DOHH2 (cell line): ENCODE results near the gene FUT6.

ENCODE experiments used
- CTCF ChIP-seq: fragments of 200-600 bp; sonication (generic); IDR thresholded peaks from one replicate; pipeline ENCODE4 v1.5.1; 2014; ENCODE audit warnings: antibody characterized with exemption, mild to moderate bottlenecking, low read depth, low read length; ENCODE audit not compliant: poor library complexity, severe bottlenecking
- EZH2phosphoT487 ChIP-seq: fragments of 200-600 bp; sonication (generic); IDR thresholded peaks from 2 replicates; pipeline ENCODE4 v1.6.1; 2017; ENCODE audit warnings: borderline replicate concordance, mild to moderate bottlenecking, antibody characterized with exemption, low read length, moderate library complexity, mixed read lengths

- TF ChIP-seq CTCF (no peak), EZH2phosphoT487 (no peak)
Measured at GRCh38 chr19:5808120-5808816, 31.2 kb downstream of the FUT6 start.
